Keratinocyte (primary cell): ENCODE measurements around the gene NF2.

Source experiments
- CTCF ChIP-seq, 3 experiments: IDR thresholded peaks in 1 of 3; conservative IDR thresholded peaks in 1 of 3; optimal IDR thresholded peaks in 1 of 3; 2 replicates in 2 of 3; 3 replicates in 1 of 3; pipeline versions ENCODE3 to v1.5.1; 2011; ENCODE audit warnings: low read length in 3 of 3, mild to moderate bottlenecking in 3 of 3, moderate library complexity in 2 of 3, control low read depth in 1 of 3, inconsistent platforms in 1 of 3; ENCODE audit not compliant: insufficient read depth in 2 of 3; ENCODE audit errors: extremely low read depth in 1 of 3
- EZH2 ChIP-seq: IDR thresholded peaks from one replicate; pipeline ENCODE4 v1.6.1; 2012; ENCODE audit warnings: inconsistent platforms, mild to moderate bottlenecking, low read length, moderate library complexity

GRCh38 chr22:29732883-29733282 lies 129.4 kb downstream of the NF2 start:
- TF ChIP-seq CTCF (optimal IDR thresholded peaks at IDR 0.05 in 1 of 3, IDR thresholded peaks at IDR 0.05 in 1 of 3, conservative IDR thresholded peaks at IDR 0.05 in 1 of 3; ENCODE audit: extremely low read depth in 1 of 3, insufficient read depth in 2 of 3, low read length in 3 of 3) (no peak), EZH2 (no peak)
